Kidney (tissue), 14 donors: ENCODE measurements around the gene SVIL. TPM values are rescaled to one million over a fixed set of nuclear protein-coding genes. Genes with fewer than 3 reads are reported as not detected.

Experiments used
- DNase-seq, 5 donors: peaks; one replicate each; pipeline ENCODE4 v3.0.0-alpha.2; 2013 to 2020
- FAIRE-seq: peaks from 2 replicates; lab custom pipeline; 2012; peaks lifted over from hg19 to GRCh38; lab: Jason Lieb, UNC
- H3K27ac ChIP-seq, 2 donors: one replicate each; pipeline ENCODE4 v1.7.0; 2013; ENCODE audit warnings: low read depth in 2 of 2, low read length in 2 of 2, inconsistent platforms in 1 of 2
- H3K27me3 ChIP-seq: one replicate; pipeline ENCODE4 v1.7.1; 2013; ENCODE audit warnings: low read length, inconsistent platforms; ENCODE audit not compliant: control insufficient read depth, insufficient read depth
- H3K36me3 ChIP-seq, 3 donors: one replicate each; pipeline versions ENCODE4 v1.7.0 to v1.7.1; 2013; ENCODE audit warnings: low read length in 3 of 3, control low read depth in 1 of 3, inconsistent platforms in 1 of 3; ENCODE audit not compliant: insufficient read depth in 3 of 3, control insufficient read depth in 2 of 3
- H3K4me1 ChIP-seq, 3 donors: one replicate each; pipeline versions ENCODE4 v1.7.0 to v1.7.1; 2013; ENCODE audit warnings: low read length in 3 of 3, inconsistent platforms in 1 of 3, low read depth in 1 of 3; ENCODE audit not compliant: control insufficient read depth in 2 of 3, insufficient read depth in 2 of 3
- H3K4me3 ChIP-seq, 3 donors: one replicate each; pipeline versions ENCODE4 v1.7.0 to v1.8.1; 2013; ENCODE audit warnings: low read length in 3 of 3, control low read depth in 1 of 3, inconsistent platforms in 1 of 3
- H3K9ac ChIP-seq, 3 donors: one replicate each; pipeline versions ENCODE4 v1.7.0 to v1.7.1; 2013; ENCODE audit warnings: low read length in 3 of 3, control low read depth in 1 of 3, inconsistent platforms in 1 of 3
- H3K9me3 ChIP-seq, 3 donors: one replicate each; pipeline versions ENCODE4 v1.7.0 to v1.7.1; 2013; ENCODE audit warnings: low read length in 3 of 3, control low read depth in 1 of 3, inconsistent platforms in 1 of 3; ENCODE audit not compliant: control insufficient read depth in 2 of 3, insufficient read depth in 1 of 3
- intact Hi-C: fragments of 100-400 bp; cut with DNase I; formaldehyde crosslinking; loops from one replicate; pipeline ENCODE4 v1.11.1; 2022
- polyA plus RNA-seq: library from polyadenylated mRNA; stranded (reverse); fragments of 350-450 nt; fragmentation: Illumina TruSeq; extraction: RNeasy Lipid Tissue Mini Kit (QIAGEN cat#74804); gene quantifications from one replicate; pipeline ENCODE4 v1.2.3, GENCODE V29; 2014; ENCODE audit warnings: low read depth, low replicate concordance; ENCODE audit not compliant: insufficient read depth
- total RNA-seq: library from RNA; stranded (reverse); fragmentation: NEBNext Ultra II Directional; extraction: Animal tissue kit (Norgen Biotek cat#: 25700); gene quantifications from one replicate; pipeline ENCODE4 v1.2.1, GENCODE V29; 2021
- TF ChIP-seq, protein P1 (sequence below): IDR thresholded peaks from 3 replicates; pipeline ENCODE4 v1.5.1; 2012; ENCODE audit warnings: mild to moderate bottlenecking, moderate library complexity, borderline replicate concordance; ENCODE audit not compliant: insufficient read depth; ENCODE audit errors: extremely low read depth
- donor health status: control.
- donor health status: control.
- donor health status: control.
- donor health status: control.
- donor health status: control.
- donor health status: DM: yes; HTN: yes; CAD: no.
- donor health status: Normal renal cell carcinoma (clear cell type).

SVIL gene
- total and polyA plus RNA-seq, 2 donors from 2014 or later, result 7.4 to 94.4 TPM

GRCh38 chr10:29482591-29483431, 152.0 kb downstream of the SVIL start:
- no peak overlapping the region for H3K27ac ChIP-seq
- no peaks in the 10 kb centered on the region for H3K9me3 ChIP-seq
- no peaks in the 10 kb centered on the region for H3K27me3 ChIP-seq
- H3K4me3 ChIP-seq, result no peak overlapping the region
- H3K36me3 ChIP-seq, result peaks cover 0 to 6% (median 5%) of the 10 kb centered on the region in 3 donors
- DNase-seq (peak in 3 of 5 donors; percentile 22 to 79 (median 40)), FAIRE-seq (no peak)
- TF ChIP-seq, protein P1, sequence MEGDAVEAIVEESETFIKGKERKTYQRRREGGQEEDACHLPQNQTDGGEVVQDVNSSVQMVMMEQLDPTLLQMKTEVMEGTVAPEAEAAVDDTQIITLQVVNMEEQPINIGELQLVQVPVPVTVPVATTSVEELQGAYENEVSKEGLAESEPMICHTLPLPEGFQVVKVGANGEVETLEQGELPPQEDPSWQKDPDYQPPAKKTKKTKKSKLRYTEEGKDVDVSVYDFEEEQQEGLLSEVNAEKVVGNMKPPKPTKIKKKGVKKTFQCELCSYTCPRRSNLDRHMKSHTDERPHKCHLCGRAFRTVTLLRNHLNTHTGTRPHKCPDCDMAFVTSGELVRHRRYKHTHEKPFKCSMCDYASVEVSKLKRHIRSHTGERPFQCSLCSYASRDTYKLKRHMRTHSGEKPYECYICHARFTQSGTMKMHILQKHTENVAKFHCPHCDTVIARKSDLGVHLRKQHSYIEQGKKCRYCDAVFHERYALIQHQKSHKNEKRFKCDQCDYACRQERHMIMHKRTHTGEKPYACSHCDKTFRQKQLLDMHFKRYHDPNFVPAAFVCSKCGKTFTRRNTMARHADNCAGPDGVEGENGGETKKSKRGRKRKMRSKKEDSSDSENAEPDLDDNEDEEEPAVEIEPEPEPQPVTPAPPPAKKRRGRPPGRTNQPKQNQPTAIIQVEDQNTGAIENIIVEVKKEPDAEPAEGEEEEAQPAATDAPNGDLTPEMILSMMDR, result no peak
- intact Hi-C loops, result no loop called here
- H3K4me1 ChIP-seq, result peaks cover 0 to 15% (median 9%) of the 10 kb centered on the region in 3 donors
- no peak overlapping the region for H3K9ac ChIP-seq

- FAIRE-seq, result no peak
- DNase-seq, result no peak
- peaks cover 0 to 20% (median 9%) of the 10 kb centered on the region in 3 donors for H3K4me1 ChIP-seq
- TF ChIP-seq, protein P1, result no peak
- H3K27me3 ChIP-seq, result no peaks in the 10 kb centered on the region
- no peak overlapping the region for H3K27ac ChIP-seq
- H3K9me3 ChIP-seq, result no peaks in the 10 kb centered on the region
- H3K36me3 ChIP-seq, result peaks cover 0 to 6% (median 5%) of the 10 kb centered on the region in 3 donors
- no peak overlapping the region for H3K4me3 ChIP-seq
- no peak overlapping the region for H3K9ac ChIP-seq
- intact Hi-C loops, result no loop called here
Observed at GRCh38 chr10:29481906-29482440, 152.8 kb downstream of the SVIL start.

- no peaks in the 10 kb centered on the region for H3K9me3 ChIP-seq
- no peaks in the 10 kb centered on the region for H3K27me3 ChIP-seq
- FAIRE-seq (no peak), DNase-seq (peak in 3 of 5 donors; percentile 56 to 61 (median 60))
- intact Hi-C loops, result no loop called here
- TF ChIP-seq, protein P1, result no peak
- no peak overlapping the region for H3K9ac ChIP-seq
- H3K4me1 ChIP-seq, result peaks cover 0 to 20% (median 9%) of the 10 kb centered on the region in 3 donors
- no peaks in the 10 kb centered on the region for H3K36me3 ChIP-seq
- H3K4me3 ChIP-seq, result no peak overlapping the region
- peak overlapping the region; percentile 8 to 53 for H3K27ac ChIP-seq
Observed at GRCh38 chr10:29479981-29480954, 154.5 kb downstream of the SVIL start.
